DND-41 (cell line): ENCODE measurements around the gene SEC61A2.

ENCODE experiments used
- ATAC-seq: fragments of 200-7000 bp; cut with Tn5 transposase; 3 replicates; pipeline ENCODE4 v1.9.1; 2021; ENCODE audit warnings: low read depth; ENCODE audit not compliant: insufficient read depth
- DNase-seq: peaks from one replicate; pipeline ENCODE4 v3.0.0-alpha.2; 2020
- H2AFZ ChIP-seq: 2 replicates; pipeline ENCODE4 v1.6.0; 2012; ENCODE audit warnings: low read depth, low read length
- H3K27ac ChIP-seq: 2 replicates; pipeline ENCODE4 v1.5.1; 2012; ENCODE audit warnings: low read length, inconsistent platforms
- H3K27me3 ChIP-seq: fragments of 200-600 bp; sonication (generic); 2 replicates; pipeline ENCODE4 v1.6.0; 2012; ENCODE audit warnings: low read length, mild to moderate bottlenecking, inconsistent platforms; ENCODE audit not compliant: insufficient read depth, poor library complexity
- H3K36me3 ChIP-seq: 2 replicates; pipeline ENCODE4 v1.5.1; 2012; ENCODE audit warnings: low read length, inconsistent platforms; ENCODE audit not compliant: insufficient read depth
- H3K4me1 ChIP-seq: 2 replicates; pipeline ENCODE4 v1.5.1; 2012; ENCODE audit warnings: mild to moderate bottlenecking, low read length; ENCODE audit not compliant: insufficient read depth
- H3K4me2 ChIP-seq: 2 replicates; pipeline ENCODE4 v1.6.0; 2012; ENCODE audit warnings: mild to moderate bottlenecking, moderate library complexity, low read length, inconsistent platforms; ENCODE audit not compliant: insufficient read depth
- H3K4me3 ChIP-seq, 2 experiments: fragments of 200-600 bp in 1 of 2; shearing (Covaris generic) in 1 of 2; 2 replicates each; pipeline ENCODE4 v1.5.1; 2012 to 2016; ENCODE audit warnings: inconsistent platforms in 2 of 2, low read length in 2 of 2, mild to moderate bottlenecking in 2 of 2, low read depth in 1 of 2, moderate library complexity in 1 of 2
- H3K79me2 ChIP-seq: 2 replicates; pipeline ENCODE4 v1.6.0; 2012; ENCODE audit warnings: low read length, inconsistent platforms; ENCODE audit not compliant: insufficient read depth
- H3K9ac ChIP-seq: 2 replicates; pipeline ENCODE4 v1.6.0; 2012; ENCODE audit warnings: low read depth, mild to moderate bottlenecking, inconsistent platforms, low read length, moderate library complexity
- H3K9me3 ChIP-seq: 2 replicates; pipeline ENCODE4 v1.5.1; 2012; ENCODE audit warnings: low read length, moderate library complexity, mild to moderate bottlenecking, inconsistent platforms; ENCODE audit not compliant: insufficient read depth, severe bottlenecking
- H4K20me1 ChIP-seq: 2 replicates; pipeline ENCODE4 v1.6.0; 2012; ENCODE audit warnings: low read length; ENCODE audit not compliant: insufficient read depth
- EZH2 ChIP-seq: IDR thresholded peaks from 3 replicates; pipeline ENCODE4 v1.6.1; 2012; ENCODE audit warnings: borderline replicate concordance, low read depth, mild to moderate bottlenecking, moderate library complexity, low read length, inconsistent platforms; ENCODE audit not compliant: severe bottlenecking
- TF ChIP-seq, protein P1 (sequence below): IDR thresholded peaks from 2 replicates; pipeline ENCODE4 v1.5.1; 2012; ENCODE audit warnings: borderline replicate concordance, low read length, moderate library complexity, mild to moderate bottlenecking; ENCODE audit not compliant: poor library complexity, severe bottlenecking; ENCODE audit errors: extremely low read depth

Gene SEC61A2

DNA sequence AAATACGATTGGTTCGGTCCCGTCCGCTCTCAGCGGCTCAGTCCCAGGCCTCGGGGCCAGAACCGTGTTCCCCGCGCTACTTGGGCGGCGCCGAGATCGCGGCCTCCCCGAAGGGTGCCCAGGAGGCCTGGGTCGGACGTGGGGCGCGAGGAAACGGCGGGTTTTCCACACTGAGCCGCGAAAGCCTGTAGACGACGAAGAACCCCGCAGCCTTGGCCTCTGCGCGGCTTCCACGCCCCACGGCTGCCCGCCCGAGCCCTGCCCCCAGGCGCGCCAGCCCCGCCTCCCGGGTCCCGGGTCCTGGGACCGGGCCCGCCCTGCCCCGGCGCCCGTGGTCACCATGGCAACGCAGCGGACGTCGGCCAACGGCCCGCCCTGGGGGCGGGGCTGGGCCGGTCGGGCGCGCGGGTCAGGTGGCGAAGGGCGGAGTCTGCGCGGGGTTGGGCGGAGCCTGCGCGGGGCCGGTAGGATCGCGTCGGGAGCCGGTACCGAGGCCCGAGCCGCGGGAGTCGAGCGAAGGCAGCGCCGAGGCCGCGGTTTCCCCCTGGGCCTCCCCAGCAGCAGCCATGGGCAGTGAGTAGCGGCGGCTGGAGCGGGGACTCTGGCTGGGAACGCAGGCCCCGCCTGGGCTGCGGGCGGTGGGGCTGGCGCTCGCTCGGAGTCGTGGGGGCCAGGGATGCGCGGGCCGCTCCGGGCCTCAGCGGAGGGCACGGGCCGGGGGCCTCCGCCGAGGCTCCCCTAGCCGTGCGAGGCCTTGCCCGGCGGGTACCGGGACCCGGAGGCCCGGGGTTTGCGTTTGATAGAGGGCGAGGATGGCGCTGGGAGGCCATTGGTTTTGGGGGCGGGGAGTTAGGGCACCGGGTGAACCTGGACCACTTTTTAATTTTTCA is at the start of gene SEC61A2:
Gene SEC61A2 (plus strand): TSS at position 456 of the 890 bp plus-strand sequence. CDS start 111 bp downstream, at position 567.
- Histone ChIP-seq H3K79me2 (peaks cover 26% of the 10 kb centered on the region), H2AFZ (peak within 1 kb of the TSS; percentile 96), H3K9me3 (no peaks in the 10 kb centered on the region), H3K36me3 (peaks cover 9% of the 10 kb centered on the region; the same call in 1 of the 2 replicates), H3K9ac (peak within 1 kb of the TSS; percentile 81), H3K27me3 (no peaks in the 10 kb centered on the region), H3K4me2 (peak within 1 kb of the TSS; percentile 98), H3K4me1 (peaks cover 26% of the 10 kb centered on the region), H3K27ac (peak within 1 kb of the TSS; percentile 78), H3K4me3 (peak within 1 kb of the TSS; percentile 86 to 87), H4K20me1 (no peaks in the 10 kb centered on the region)
- TF ChIP-seq EZH2 = no peak
- TF ChIP-seq, protein P1, sequence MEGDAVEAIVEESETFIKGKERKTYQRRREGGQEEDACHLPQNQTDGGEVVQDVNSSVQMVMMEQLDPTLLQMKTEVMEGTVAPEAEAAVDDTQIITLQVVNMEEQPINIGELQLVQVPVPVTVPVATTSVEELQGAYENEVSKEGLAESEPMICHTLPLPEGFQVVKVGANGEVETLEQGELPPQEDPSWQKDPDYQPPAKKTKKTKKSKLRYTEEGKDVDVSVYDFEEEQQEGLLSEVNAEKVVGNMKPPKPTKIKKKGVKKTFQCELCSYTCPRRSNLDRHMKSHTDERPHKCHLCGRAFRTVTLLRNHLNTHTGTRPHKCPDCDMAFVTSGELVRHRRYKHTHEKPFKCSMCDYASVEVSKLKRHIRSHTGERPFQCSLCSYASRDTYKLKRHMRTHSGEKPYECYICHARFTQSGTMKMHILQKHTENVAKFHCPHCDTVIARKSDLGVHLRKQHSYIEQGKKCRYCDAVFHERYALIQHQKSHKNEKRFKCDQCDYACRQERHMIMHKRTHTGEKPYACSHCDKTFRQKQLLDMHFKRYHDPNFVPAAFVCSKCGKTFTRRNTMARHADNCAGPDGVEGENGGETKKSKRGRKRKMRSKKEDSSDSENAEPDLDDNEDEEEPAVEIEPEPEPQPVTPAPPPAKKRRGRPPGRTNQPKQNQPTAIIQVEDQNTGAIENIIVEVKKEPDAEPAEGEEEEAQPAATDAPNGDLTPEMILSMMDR = no peak
- ATAC-seq (peak; percentile 89), DNase-seq (peak; percentile 93)

DNA sequence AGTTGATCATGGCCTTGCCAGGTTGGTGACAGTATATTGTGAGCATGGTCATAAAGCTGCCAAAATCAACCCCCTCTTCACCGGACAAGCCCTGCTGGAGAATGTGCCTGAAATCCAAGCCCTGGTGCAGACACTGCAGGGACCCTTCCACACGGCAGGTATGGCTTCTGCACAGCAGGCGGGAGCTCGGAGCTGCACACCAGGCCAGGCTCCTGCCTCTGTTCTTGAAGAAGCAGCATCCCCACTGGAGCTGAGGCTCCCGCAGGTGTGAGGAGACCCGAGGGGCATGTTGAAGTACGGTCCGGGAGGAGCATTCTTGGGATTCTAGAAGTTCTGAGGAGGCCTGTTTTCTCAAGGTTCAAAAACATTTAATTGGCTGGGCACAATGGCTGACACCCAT is 48.0 kb upstream of the SEC61A2 start:
- no peak overlapping the region for H3K27ac ChIP-seq
- no peak overlapping the region for H3K9ac ChIP-seq
- ATAC-seq = no peak
- H3K4me3 ChIP-seq = no peak overlapping the region
- H3K79me2 ChIP-seq = peaks cover 10% of the 10 kb centered on the region
- peaks cover 16% of the 10 kb centered on the region for H3K36me3 ChIP-seq
- H3K4me1 ChIP-seq = no peaks in the 10 kb centered on the region
- H2AFZ ChIP-seq = no peak overlapping the region
- H3K9me3 ChIP-seq = no peaks in the 10 kb centered on the region
- no peak for TF ChIP-seq EZH2
- TF ChIP-seq, protein P1 = no peak
- no peak overlapping the region for H3K4me2 ChIP-seq
- DNase-seq = no peak
- no peaks in the 10 kb centered on the region for H3K27me3 ChIP-seq
- no peaks in the 10 kb centered on the region for H4K20me1 ChIP-seq

DNA sequence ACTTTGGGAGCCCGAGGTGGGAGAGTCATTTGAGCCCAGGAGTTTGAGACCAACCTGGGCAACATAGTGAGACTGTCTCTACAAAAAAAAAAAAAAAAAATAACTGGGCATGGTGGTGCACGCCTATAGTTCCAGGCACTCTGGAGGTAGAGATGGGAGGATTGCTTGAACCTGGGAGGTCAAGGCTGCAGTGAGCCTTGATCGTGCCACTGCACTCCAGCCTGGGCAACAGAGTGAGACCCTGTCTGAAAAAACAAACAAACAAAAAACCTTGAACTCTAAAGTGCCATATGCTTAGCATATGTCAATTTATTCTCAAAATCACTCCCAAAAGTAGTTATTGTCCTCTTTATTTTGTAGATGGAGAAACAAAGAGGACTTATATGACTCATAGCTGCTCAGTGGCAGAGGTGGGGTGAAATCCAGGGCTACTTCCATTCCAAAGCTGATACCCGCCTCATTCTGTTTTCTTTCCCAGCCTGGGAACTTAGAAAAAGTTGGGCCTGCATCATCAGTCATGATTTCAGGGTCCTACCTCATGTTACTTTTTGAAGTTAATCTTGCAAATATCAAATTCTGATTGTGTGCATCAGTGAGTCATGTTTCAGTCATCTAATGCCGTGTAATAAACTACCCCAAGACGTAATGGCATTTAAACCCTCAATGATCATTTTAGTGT is 47.5 kb upstream of the SEC61A2 start:
- H2AFZ ChIP-seq = no peak overlapping the region
- no peaks in the 10 kb centered on the region for H3K27me3 ChIP-seq
- H3K79me2 ChIP-seq = peaks cover 10% of the 10 kb centered on the region
- no peak overlapping the region for H3K9ac ChIP-seq
- H4K20me1 ChIP-seq = no peaks in the 10 kb centered on the region
- DNase-seq (no peak), ATAC-seq (no peak)
- no peak overlapping the region for H3K27ac ChIP-seq
- H3K9me3 ChIP-seq = no peaks in the 10 kb centered on the region
- peaks cover 21% of the 10 kb centered on the region for H3K36me3 ChIP-seq
- H3K4me3 ChIP-seq = no peak overlapping the region
- H3K4me1 ChIP-seq = no peaks in the 10 kb centered on the region
- no peak overlapping the region for H3K4me2 ChIP-seq
- TF ChIP-seq EZH2 = no peak
- TF ChIP-seq, protein P1 = no peak
